ENCODE measurements around the gene RTEL1.

GRCh38 chr20:63659370-63659769, 1.3 kb downstream of the RTEL1 start:
- TF ChIP-seq POLR2A (IDR thresholded peaks at IDR 0.05) (no peak), CTCF (IDR thresholded peaks at IDR 0.05) (no peak)

Data from testis (tissue), 2 donors.